OCI-LY1 (cell line): ENCODE data around the gene PRDM8.

Experiments used
- H2AFZ ChIP-seq: fragments of 200-600 bp; sonication (generic), shearing (Covaris generic); 2 replicates; pipeline ENCODE4 v1.6.0; 2014; ENCODE audit warnings: antibody characterized with exemption, mild to moderate bottlenecking, low read length
- H3F3A ChIP-seq: fragments of 200-600 bp; sonication (generic), shearing (Covaris generic); 2 replicates; pipeline ENCODE4 v1.6.0; 2014; ENCODE audit warnings: mild to moderate bottlenecking, antibody characterized with exemption, low read length, moderate library complexity; ENCODE audit not compliant: insufficient read depth
- H3K27ac ChIP-seq: fragments of 200-600 bp; sonication (generic); 2 replicates; pipeline ENCODE4 v1.5.1; 2014; ENCODE audit warnings: low read length, mixed run types, mild to moderate bottlenecking, low read depth; ENCODE audit not compliant: poor library complexity, severe bottlenecking
- H3K27me3 ChIP-seq: fragments of 200-600 bp; sonication (generic); 2 replicates; pipeline ENCODE4 v1.6.0; 2014; ENCODE audit warnings: antibody characterized with exemption, mild to moderate bottlenecking, low read length, moderate library complexity; ENCODE audit not compliant: insufficient read depth
- H3K36me3 ChIP-seq: fragments of 200-600 bp; sonication (generic); 2 replicates; pipeline ENCODE4 v1.6.1; 2014; ENCODE audit warnings: mild to moderate bottlenecking, antibody characterized with exemption, low read length, moderate library complexity, mixed read lengths; ENCODE audit not compliant: insufficient read depth
- H3K4me1 ChIP-seq: fragments of 200-600 bp; sonication (generic); 2 replicates; pipeline ENCODE4 v1.5.1; 2014; ENCODE audit warnings: mild to moderate bottlenecking, low read length, moderate library complexity; ENCODE audit not compliant: insufficient read depth, severe bottlenecking
- H3K4me2 ChIP-seq: fragments of 200-600 bp; sonication (generic), shearing (Covaris generic); 2 replicates; pipeline ENCODE4 v1.6.1; 2014; ENCODE audit warnings: low read length
- H3K4me3 ChIP-seq: fragments of 200-600 bp; sonication (generic); 2 replicates; pipeline ENCODE4 v1.5.1; 2014; ENCODE audit warnings: low read length, low read depth, mild to moderate bottlenecking, mixed read lengths; ENCODE audit not compliant: poor library complexity, severe bottlenecking
- H3K79me2 ChIP-seq: fragments of 200-600 bp; shearing (Covaris generic); 2 replicates; pipeline ENCODE4 v1.6.1; 2016; ENCODE audit warnings: mixed run types, low read length, mixed read lengths; ENCODE audit not compliant: insufficient read depth
- H3K9ac ChIP-seq: fragments of 200-600 bp; sonication (generic), shearing (Covaris generic); 2 replicates; pipeline ENCODE4 v1.6.1; 2014; ENCODE audit warnings: mild to moderate bottlenecking, low read length, mixed read lengths
- H3K9me2 ChIP-seq: fragments of 200-600 bp; sonication (generic), shearing (Covaris generic); 2 replicates; pipeline ENCODE4 v1.6.1; 2014; ENCODE audit warnings: low read depth, mild to moderate bottlenecking, low read length, mixed read lengths
- H3K9me3 ChIP-seq: fragments of 200-600 bp; shearing (Covaris generic); 2 replicates; pipeline ENCODE4 v1.6.1; 2014; ENCODE audit warnings: low read length, mixed read lengths
- H4K20me1 ChIP-seq: fragments of 200-600 bp; sonication (generic), shearing (Covaris generic); 2 replicates; pipeline ENCODE4 v1.6.0; 2016; ENCODE audit warnings: mild to moderate bottlenecking, low read length; ENCODE audit not compliant: insufficient read depth
- CTCF ChIP-seq: fragments of 200-600 bp; sonication (generic), shearing (Covaris generic); IDR thresholded peaks from 2 replicates; pipeline ENCODE4 v1.5.1; 2017; ENCODE audit warnings: mild to moderate bottlenecking, antibody characterized with exemption, low read length, moderate library complexity, mixed read lengths
- EZH2 ChIP-seq: fragments of 200-600 bp; sonication (generic), shearing (Covaris generic); IDR thresholded peaks from 2 replicates; pipeline ENCODE4 v1.8.0; 2017; ENCODE audit warnings: borderline replicate concordance, mixed run types, mild to moderate bottlenecking, antibody characterized with exemption, low read length, moderate library complexity, mixed read lengths

The PRDM8 gene

GRCh38 chr4:80197601-80198440, 518 bp downstream of the PRDM8 start:
- Histone ChIP-seq H3K27me3 (no peaks in the 10 kb centered on the region), H3K9ac (no peak overlapping the region), H3K9me3 (no peaks in the 10 kb centered on the region), H3F3A (no peaks in the 10 kb centered on the region), H3K4me2 (no peak overlapping the region), H3K4me3 (no peak overlapping the region), H3K79me2 (no peaks in the 10 kb centered on the region), H2AFZ (no peak overlapping the region), H3K36me3 (no peaks in the 10 kb centered on the region), H3K9me2 (no peaks in the 10 kb centered on the region), H4K20me1 (no peaks in the 10 kb centered on the region), H3K27ac (no peak overlapping the region), H3K4me1 (peaks cover 13% of the 10 kb centered on the region)
- no peak for TF ChIP-seq CTCF
- TF ChIP-seq EZH2, result no peak

GRCh38 chr4:80198441-80198837, 1.1 kb downstream of the PRDM8 start:
- no peak for TF ChIP-seq CTCF
- no peak for TF ChIP-seq EZH2
- H3K9ac ChIP-seq, result no peak overlapping the region
- H3K27ac ChIP-seq, result no peak overlapping the region
- H3K9me3 ChIP-seq, result no peaks in the 10 kb centered on the region
- no peaks in the 10 kb centered on the region for H3K9me2 ChIP-seq
- peaks cover 18% of the 10 kb centered on the region for H3K4me1 ChIP-seq
- no peak overlapping the region for H3K4me3 ChIP-seq
- H3K27me3 ChIP-seq, result no peaks in the 10 kb centered on the region
- H3K79me2 ChIP-seq, result no peaks in the 10 kb centered on the region
- H3K4me2 ChIP-seq, result no peak overlapping the region
- no peaks in the 10 kb centered on the region for H3F3A ChIP-seq
- H3K36me3 ChIP-seq, result no peaks in the 10 kb centered on the region
- no peak overlapping the region for H2AFZ ChIP-seq
- no peaks in the 10 kb centered on the region for H4K20me1 ChIP-seq

GRCh38 chr4:80199004-80199560, 1.8 kb downstream of the PRDM8 start:
- no peaks in the 10 kb centered on the region for H3F3A ChIP-seq
- no peak overlapping the region for H3K4me2 ChIP-seq
- H3K9ac ChIP-seq, result no peak overlapping the region
- H3K4me1 ChIP-seq, result peaks cover 18% of the 10 kb centered on the region
- no peaks in the 10 kb centered on the region for H3K36me3 ChIP-seq
- H3K4me3 ChIP-seq, result no peak overlapping the region
- no peaks in the 10 kb centered on the region for H4K20me1 ChIP-seq
- H2AFZ ChIP-seq, result no peak overlapping the region
- no peaks in the 10 kb centered on the region for H3K79me2 ChIP-seq
- H3K9me3 ChIP-seq, result no peaks in the 10 kb centered on the region
- no peak overlapping the region for H3K27ac ChIP-seq
- no peaks in the 10 kb centered on the region for H3K9me2 ChIP-seq
- TF ChIP-seq CTCF (no peak), EZH2 (no peak)
- no peaks in the 10 kb centered on the region for H3K27me3 ChIP-seq
